HG03378 (cell line): ENCODE results near the gene ZNF101.
"Not testable (repeated sequence)": the region's sequence is repeated elsewhere in the genome, so short reads cannot be mapped to it uniquely, and the experiment has no call there.

Experiments
- ATAC-seq: cut with Tn5 transposase; IDR thresholded peaks from one replicate; pipeline ENCODE4 v1.9.1; 2021; ENCODE audit warnings: mild to moderate bottlenecking, moderate library complexity; ENCODE audit not compliant: unreplicated experiment

The ZNF101 gene

GRCh38 chr19:19659646-19660245, 8.9 kb upstream of the ZNF101 start:
- no peak for ATAC-seq

GRCh38 chr19:19661141-19661674, 7.4 kb upstream of the ZNF101 start:
- ATAC-seq = no peak

- peak; percentile 34 for ATAC-seq
Observed at GRCh38 chr19:19661675-19662251, 6.9 kb upstream of the ZNF101 start.

- no peak for ATAC-seq
Observed at GRCh38 chr19:19662344-19662743, 6.3 kb upstream of the ZNF101 start.

GRCh38 chr19:19662871-19663255, 5.8 kb upstream of the ZNF101 start:
- no peak for ATAC-seq

- ATAC-seq = peak; percentile 65
Observed at GRCh38 chr19:19663256-19664120, 5.2 kb upstream of the ZNF101 start, which contains the start of gene ATP13A1. TSS of gene ATP13A1 (minus strand) at chr19:19663676. CDS start at chr19:19663666, 10 bp downstream.

- not testable (repeated sequence) for ATAC-seq
Observed at GRCh38 chr19:19665420-19665948, 3.2 kb upstream of the ZNF101 start.

- ATAC-seq = no peak
Observed at GRCh38 chr19:19670070-19670551, 1.5 kb downstream of the ZNF101 start.

GRCh38 chr19:19672816-19673215, 4.2 kb downstream of the ZNF101 start:
- ATAC-seq = no peak

- ATAC-seq = no peak
Observed at GRCh38 chr19:19674315-19674714, 5.7 kb downstream of the ZNF101 start.

GRCh38 chr19:19677579-19677978, 8.9 kb downstream of the ZNF101 start:
- ATAC-seq = no peak

- ATAC-seq = no peak
Observed at GRCh38 chr19:19679176-19680073, 10.8 kb downstream of the ZNF101 start.

- ATAC-seq = not testable (repeated sequence)
Observed at GRCh38 chr19:19686119-19686518, 17.5 kb downstream of the ZNF101 start.

GRCh38 chr19:19686580-19686979, 17.9 kb downstream of the ZNF101 start:
- ATAC-seq = no peak

- no peak for ATAC-seq
Observed at GRCh38 chr19:19687090-19687489, 18.5 kb downstream of the ZNF101 start.

GRCh38 chr19:19689023-19689422, 20.4 kb downstream of the ZNF101 start:
- ATAC-seq = not testable (repeated sequence)

GRCh38 chr19:19691683-19692082, 23.0 kb downstream of the ZNF101 start:
- ATAC-seq = no peak

GRCh38 chr19:19696386-19696785, 27.7 kb downstream of the ZNF101 start:
- no peak for ATAC-seq

GRCh38 chr19:19697589-19697988, 28.9 kb downstream of the ZNF101 start:
- ATAC-seq = no peak

- not testable (repeated sequence) for ATAC-seq
Observed at GRCh38 chr19:19700493-19700892, 31.9 kb downstream of the ZNF101 start.
